ENCODE results near the gene CD79A.

GRCh38 chr19:41849067-41849466, 28.0 kb upstream of the CD79A start:
- TF ChIP-seq POLR2AphosphoS5 (IDR thresholded peaks at IDR 0.05; ENCODE audit: borderline replicate concordance, low read depth, low read length) = no peak
- TF ChIP-seq EZH2 (IDR thresholded peaks at IDR 0.05) = no peak
